K562 (cell line): Measurements from ENCODE around the gene CHCHD5. TPM values are rescaled to one million over a fixed set of nuclear protein-coding genes. Genes with fewer than 3 reads are reported as not detected.

Experiments
- ATAC-seq: fragments of 200-7000 bp; cut with Tn5 transposase; 3 replicates; pipeline ENCODE4 v1.9.1; 2020; ENCODE audit warnings: moderate library complexity
- BruUV-seq: library from RNA; stranded (reverse); fragments of 400-500 nt; replicated peaks from 2 replicates; lab custom pipeline; 2021; lab: Mats Ljungman, UMichigan
- CTCF ChIA-PET: fragments of 300-600 bp; formaldehyde crosslinking; extraction: SDS; loops from one replicate; lab custom pipeline; 2021; ENCODE audit warnings: low intra/inter-chr PET ratio; lab: Yijun Ruan, JAX
- POLR2A ChIA-PET: fragments of 300-600, 350-650 bp; sonication (Branson Sonifier 250); formaldehyde crosslinking; extraction: SDS; loops from one replicate; lab custom pipeline; 2021; ENCODE audit warnings: antibody characterized with exemption, inconsistent platforms; lab: Yijun Ruan, JAX
- DNase-seq, 4 experiments: peaks; one replicate each; pipeline versions ENCODE4 v3.0.0 to v3.0.0-alpha.2; 2011 to 2018; ENCODE audit warnings: low spot score in 3 of 4, mixed read lengths in 3 of 4; ENCODE audit errors: extremely low read depth in 1 of 4
- FAIRE-seq: peaks from 2 replicates; lab custom pipeline; 2011; peaks lifted over from hg19 to GRCh38; lab: Jason Lieb, UNC
- H2AFZ ChIP-seq: 2 replicates; pipeline ENCODE4 v1.6.0; 2011; ENCODE audit warnings: low read depth, low read length, control low read depth, inconsistent platforms
- H3K27ac ChIP-seq: fragments of 200-600 bp; 3 replicates; pipeline ENCODE4 v1.8.0; 2011; ENCODE audit warnings: low read depth, mild to moderate bottlenecking, control low read depth, inconsistent platforms, low read length, moderate library complexity, mixed read lengths; ENCODE audit errors: extremely low read depth
- H3K27me3 ChIP-seq, 2 experiments: fragments of 300-600 bp in 1 of 2; 2 replicates in 1 of 2; 3 replicates in 1 of 2; pipeline versions ENCODE4 v1.6.0 to v1.8.0; 2011; ENCODE audit warnings: inconsistent platforms in 2 of 2, low read length in 2 of 2, mild to moderate bottlenecking in 1 of 2, mixed read lengths in 1 of 2, moderate library complexity in 1 of 2; ENCODE audit not compliant: control insufficient read depth in 2 of 2, insufficient read depth in 2 of 2
- H3K36me3 ChIP-seq: fragments of 300-600 bp; 3 replicates; pipeline ENCODE4 v1.8.0; 2011; ENCODE audit warnings: mild to moderate bottlenecking, low read length, inconsistent platforms; ENCODE audit not compliant: control insufficient read depth, insufficient read depth
- H3K4me1 ChIP-seq, 2 experiments: fragments of 200-600 bp in 1 of 2; replicated peaks in 1 of 2; 2 replicates in 1 of 2; 3 replicates in 1 of 2; pipeline versions ENCODE4 v1.5.1 to v1.8.0; 2011; ENCODE audit warnings: inconsistent platforms in 2 of 2, low read length in 2 of 2, mild to moderate bottlenecking in 1 of 2, mixed read lengths in 1 of 2, moderate library complexity in 1 of 2; ENCODE audit not compliant: control insufficient read depth in 2 of 2, insufficient read depth in 2 of 2
- H3K4me2 ChIP-seq: 2 replicates; pipeline ENCODE4 v1.6.1; 2011; ENCODE audit warnings: low read length, control low read depth, inconsistent platforms, mixed read lengths; ENCODE audit not compliant: insufficient read depth
- H3K4me3 ChIP-seq: fragments of 200-600 bp; sonication (generic), shearing (Covaris generic); 2 replicates; pipeline ENCODE4 v1.5.1; 2016; ENCODE audit warnings: control low read depth, inconsistent platforms
- H3K79me2 ChIP-seq: fragments of 200-600 bp; 3 replicates; pipeline ENCODE4 v1.8.0; 2011; ENCODE audit warnings: low read length, inconsistent platforms; ENCODE audit not compliant: control insufficient read depth, insufficient read depth
- H3K9ac ChIP-seq, 2 experiments: 2 replicates each; pipeline versions ENCODE4 v1.6.0 to v1.6.1; 2011; ENCODE audit warnings: low read depth in 2 of 2, low read length in 2 of 2, control low read depth in 1 of 2, inconsistent platforms in 1 of 2, mild to moderate bottlenecking in 1 of 2, mixed read lengths in 1 of 2; ENCODE audit not compliant: insufficient read depth in 1 of 2
- H3K9me1 ChIP-seq: one replicate; pipeline ENCODE4 v1.6.0; 2011; ENCODE audit warnings: inconsistent platforms, mild to moderate bottlenecking, low read length, moderate library complexity; ENCODE audit not compliant: control insufficient read depth, insufficient read depth
- H3K9me3 ChIP-seq: replicated peaks from 2 replicates; pipeline ENCODE4 v1.5.1; 2011; ENCODE audit warnings: low read depth, low read length, inconsistent platforms; ENCODE audit not compliant: control insufficient read depth, insufficient read depth
- H4K20me1 ChIP-seq: replicated peaks from 2 replicates; pipeline ENCODE4 v1.6.1; 2011; ENCODE audit warnings: low read length, inconsistent platforms, mixed read lengths; ENCODE audit not compliant: control insufficient read depth, insufficient read depth
- DPF2 ChIP-seq: fragments of 450-650 bp; IDR thresholded peaks from 2 replicates; pipeline ENCODE4 v1.6.1; 2016
- FOXK2 ChIP-seq, 2 experiments: fragments of 450-650 bp; IDR thresholded peaks in 1 of 2; conservative IDR thresholded peaks in 1 of 2; 2 replicates each; pipeline ENCODE4 v1.6.1; 2016; ENCODE audit warnings: low read depth in 2 of 2, mild to moderate bottlenecking in 1 of 2
- GTF2E2 ChIP-seq: fragments of 200-800 bp; sonication (Bioruptor generic); IDR thresholded peaks from 2 replicates; pipeline ENCODE4 v1.6.1; 2016; ENCODE audit warnings: missing genetic modification characterization, missing compliant biosample characterization
- HNRNPH1 ChIP-seq: fragments of 200-400 bp; formaldehyde crosslinking; optimal IDR thresholded peaks from 2 replicates; pipeline ENCODE3; 2017; ENCODE audit warnings: low read depth, mild to moderate bottlenecking, low read length, moderate library complexity
- KHSRP ChIP-seq: fragments of 450-650 bp; IDR thresholded peaks from 2 replicates; pipeline ENCODE4 v1.6.1; 2017
- MTA2 ChIP-seq: fragments of 450-650 bp; IDR thresholded peaks from 2 replicates; pipeline ENCODE4 v1.6.1; 2016; ENCODE audit warnings: low read depth
- POLR2A ChIP-seq: fragments of 450-650 bp; conservative IDR thresholded peaks from 2 replicates; pipeline ENCODE4 v1.6.1; 2016
- SIN3B ChIP-seq: fragments of 450-650 bp; IDR thresholded peaks from 2 replicates; pipeline ENCODE4 v1.6.1; 2017; ENCODE audit warnings: low read depth, mild to moderate bottlenecking, moderate library complexity
- SMARCA4 ChIP-seq: fragments of 450-650 bp; IDR thresholded peaks from 2 replicates; pipeline ENCODE4 v1.6.1; 2016
- SMARCA5 ChIP-seq: fragments of 450-650 bp; IDR thresholded peaks from 2 replicates; pipeline ENCODE4 v1.6.1; 2016
- SMC3 ChIP-seq: conservative IDR thresholded peaks from 2 replicates; pipeline ENCODE4 v1.6.1; 2011; ENCODE audit warnings: low read depth, low read length, improper control_type of control experiment; ENCODE audit not compliant: insufficient read depth
- SOX6 ChIP-seq: fragments of 450-650 bp; IDR thresholded peaks from 2 replicates; pipeline ENCODE4 v1.6.1; 2014; ENCODE audit warnings: mild to moderate bottlenecking
- ZNF134 ChIP-seq: fragments of 250-450 bp; sonication (Bioruptor Pico); conservative IDR thresholded peaks from 2 replicates; pipeline ENCODE4 v1.4.0; 2020
- WGBS: fragments of 100-300 bp; shearing (Covaris generic); methylation state at CpG from one replicate; pipeline ENCODE4 v1.1.6; 2016; ENCODE audit warnings: low coverage, mixed read lengths; ENCODE audit not compliant: insufficient coverage; ENCODE audit errors: missing lambda C conversion rate; 5-methylcytosine and 5-hydroxymethylcytosine counted together
- in situ Hi-C: fragments of 300-500 bp; cut with MboI; formaldehyde crosslinking; loops from 4 replicates; pipeline ENCODE4 v1.15.0; 2018; ENCODE audit warnings: inconsistent platforms, mixed read lengths
- intact Hi-C: fragments of 100-400 bp; cut with micrococcal nuclease; formaldehyde crosslinking; loops from 2 replicates; pipeline ENCODE4 v1.14.2; 2022
- polyA plus RNA-seq, 8 experiments: library from polyadenylated mRNA; depleted of rRNA in 4 of 8; stranded (reverse) in 5 of 8; unstranded in 3 of 8; fragments of >200 nt; fragmentation: Nextera tagmentation in 2 of 8; fragmentation: Illumina TruSeq in 1 of 8; extraction: Ambion mirVana in 2 of 8; extraction: Trizol in 1 of 8; gene quantifications; 2 replicates each; pipeline versions ENCODE4 v1.2.1 to v1.2.3, GENCODE V29; 2011 to 2014; ENCODE audit warnings: inconsistent platforms in 1 of 8, missing spikeins in 1 of 8
- total RNA-seq, 7 experiments: library from RNA; depleted of rRNA in 6 of 7; stranded (reverse); fragments of >200 nt in 6 of 7; fragmentation: Illumina TruSeq in 2 of 7; extraction: Trizol in 2 of 7; gene quantifications; 2 replicates each; pipeline versions ENCODE4 v1.2.1 to v1.2.3, GENCODE V29; 2011 to 2021; ENCODE audit warnings: low replicate concordance in 1 of 7
- TF ChIP-seq, protein P1 (sequence below): fragments of 450-650 bp; IDR thresholded peaks from 2 replicates; pipeline ENCODE4 v1.6.1; 2018; ENCODE audit not compliant: partially characterized antibody
- TF ChIP-seq, protein P2 (sequence below): fragments of 200-800 bp; sonication (Bioruptor generic); IDR thresholded peaks from 2 replicates; pipeline ENCODE4 v1.6.1; 2017; ENCODE audit warnings: missing genetic modification characterization, missing compliant biosample characterization

The CHCHD5 gene
- total and polyA plus RNA-seq, 9 of the 15 experiments (the other 6 are each of a cell fraction or from before 2014, with no cell fraction given), result 7.4 to 79.3 (median 33.4) TPM

DNA sequence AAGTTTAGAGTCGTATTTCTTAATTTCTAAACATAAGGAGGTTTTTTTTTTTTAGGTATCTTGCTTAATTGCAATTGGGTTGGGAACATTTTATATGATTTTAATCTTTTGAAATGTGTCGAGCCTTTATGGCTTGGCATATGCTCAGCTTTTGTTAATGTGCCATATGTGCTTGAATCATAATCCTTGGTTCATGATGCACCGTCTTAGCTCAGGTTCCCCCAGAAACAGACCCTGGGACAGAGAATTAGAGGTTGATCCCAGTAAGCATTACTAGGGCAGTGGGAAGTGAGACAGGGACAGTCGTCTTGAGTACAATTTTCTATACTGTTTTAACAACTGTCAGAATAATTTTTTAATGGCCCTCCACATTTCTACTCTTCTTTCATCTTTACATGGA is 9.3 kb downstream of the CHCHD5 start (continued):
- TF ChIP-seq SMC3, result no peak
- no peak for TF ChIP-seq MTA2
- TF ChIP-seq FOXK2 (conservative IDR thresholded peaks at IDR 0.05 in 1 of 2, IDR thresholded peaks at IDR 0.05 in 1 of 2; ENCODE audit: low read depth in 2 of 2), result no peak
- TF ChIP-seq SIN3B, result no peak
- no peak for TF ChIP-seq HNRNPH1
- TF ChIP-seq SMARCA4, result no peak
- TF ChIP-seq SMARCA5, result no peak
- no peak for TF ChIP-seq POLR2A
- no peak for TF ChIP-seq ZNF134 (CRISPR knock-in tag)
- no peak for TF ChIP-seq SOX6

DNA sequence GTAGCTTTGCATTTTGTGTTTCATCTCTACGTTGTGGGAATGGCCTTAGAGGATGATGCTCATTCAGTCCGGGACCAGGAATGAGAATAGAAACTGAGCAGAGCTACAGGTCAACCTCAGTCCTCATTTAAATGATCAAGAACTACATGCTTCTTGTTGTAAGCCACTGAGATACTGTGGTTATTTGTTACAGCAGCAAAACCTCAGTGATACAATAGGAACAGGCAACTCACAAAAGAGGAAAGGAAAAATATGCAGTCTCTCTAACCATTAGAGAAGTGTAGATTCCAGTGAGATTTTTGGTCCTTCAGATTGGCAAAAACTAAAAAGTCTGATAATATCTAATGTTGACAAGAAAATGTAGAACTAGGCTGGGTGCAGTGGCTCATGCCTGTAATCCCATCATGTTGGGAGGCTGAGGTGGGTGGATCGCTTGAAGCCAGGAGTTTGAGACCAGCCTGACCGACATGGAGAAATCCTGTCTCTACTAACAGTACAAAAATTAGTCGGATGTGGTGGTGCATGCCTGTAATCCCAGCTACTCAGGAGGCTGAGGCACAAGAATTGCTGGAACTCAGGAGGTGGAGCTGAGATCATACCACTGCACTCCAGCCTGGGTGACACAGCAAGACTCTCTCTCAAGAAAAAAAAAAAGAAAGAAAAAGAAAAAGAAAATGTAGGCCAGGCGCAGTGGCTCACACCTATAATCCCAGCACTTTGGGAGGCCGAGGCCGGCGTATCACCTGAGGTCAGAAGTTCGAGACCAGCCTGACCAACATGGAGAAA is 13.3 kb downstream of the CHCHD5 start:
- Histone ChIP-seq H2AFZ (no peak overlapping the region), H3K27ac (no peak overlapping the region), H3K9me3 (no peaks in the 10 kb centered on the region), H3K79me2 (no peaks in the 10 kb centered on the region), H3K4me3 (no peak overlapping the region), H3K9me1 (no peaks in the 10 kb centered on the region), H3K27me3 (no peaks in the 10 kb centered on the region), H3K36me3 (no peaks in the 10 kb centered on the region), H3K4me2 (no peak overlapping the region), H3K4me1 (peaks cover 0 to 3% of the 10 kb centered on the region in 2 experiments; a peak in 2 of 5 replicates), H4K20me1 (no peaks in the 10 kb centered on the region), H3K9ac (no peak overlapping the region)
- DNase-seq (no peak), ATAC-seq (no peak), FAIRE-seq (no peak)
- BruUV-seq, result no TSS peak
- ChIA-PET CTCF (interaction anchor here (4.6 kb wide), 1 partner anchor 128 kb away, joined by 67 read pairs; no protein-coding TSS in a partner anchor), POLR2A (interaction anchor here (1.1 kb wide), 1 partner anchor 13 kb away, joined by 3 read pairs; the partner anchor contains the start of gene CHCHD5)
- WGBS, result 86% methylated on average over 9 of the region's 10 CpGs
- intact Hi-C loops (no loop called here), in situ Hi-C loops (no loop called here)
- TF ChIP-seq, protein P1, sequence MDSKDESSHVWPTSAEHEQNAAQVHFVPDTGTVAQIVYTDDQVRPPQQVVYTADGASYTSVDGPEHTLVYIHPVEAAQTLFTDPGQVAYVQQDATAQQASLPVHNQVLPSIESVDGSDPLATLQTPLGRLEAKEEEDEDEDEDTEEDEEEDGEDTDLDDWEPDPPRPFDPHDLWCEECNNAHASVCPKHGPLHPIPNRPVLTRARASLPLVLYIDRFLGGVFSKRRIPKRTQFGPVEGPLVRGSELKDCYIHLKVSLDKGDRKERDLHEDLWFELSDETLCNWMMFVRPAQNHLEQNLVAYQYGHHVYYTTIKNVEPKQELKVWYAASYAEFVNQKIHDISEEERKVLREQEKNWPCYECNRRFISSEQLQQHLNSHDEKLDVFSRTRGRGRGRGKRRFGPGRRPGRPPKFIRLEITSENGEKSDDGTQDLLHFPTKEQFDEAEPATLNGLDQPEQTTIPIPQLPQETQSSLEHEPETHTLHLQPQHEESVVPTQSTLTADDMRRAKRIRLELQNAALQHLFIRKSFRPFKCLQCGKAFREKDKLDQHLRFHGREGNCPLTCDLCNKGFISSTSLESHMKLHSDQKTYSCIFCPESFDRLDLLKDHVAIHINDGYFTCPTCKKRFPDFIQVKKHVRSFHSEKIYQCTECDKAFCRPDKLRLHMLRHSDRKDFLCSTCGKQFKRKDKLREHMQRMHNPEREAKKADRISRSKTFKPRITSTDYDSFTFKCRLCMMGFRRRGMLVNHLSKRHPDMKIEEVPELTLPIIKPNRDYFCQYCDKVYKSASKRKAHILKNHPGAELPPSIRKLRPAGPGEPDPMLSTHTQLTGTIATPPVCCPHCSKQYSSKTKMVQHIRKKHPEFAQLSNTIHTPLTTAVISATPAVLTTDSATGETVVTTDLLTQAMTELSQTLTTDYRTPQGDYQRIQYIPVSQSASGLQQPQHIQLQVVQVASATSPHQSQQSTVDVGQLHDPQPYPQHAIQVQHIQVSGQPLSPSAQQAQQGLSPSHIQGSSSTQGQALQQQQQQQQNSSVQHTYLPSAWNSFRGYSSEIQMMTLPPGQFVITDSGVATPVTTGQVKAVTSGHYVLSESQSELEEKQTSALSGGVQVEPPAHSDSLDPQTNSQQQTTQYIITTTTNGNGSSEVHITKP, result peak; percentile 86
- TF ChIP-seq GTF2E2 (tag) (no peak), KHSRP (no peak), DPF2 (0 out of 2 replicates have a peak, but pooled peaks have one; percentile 13)
- TF ChIP-seq, protein P2, sequence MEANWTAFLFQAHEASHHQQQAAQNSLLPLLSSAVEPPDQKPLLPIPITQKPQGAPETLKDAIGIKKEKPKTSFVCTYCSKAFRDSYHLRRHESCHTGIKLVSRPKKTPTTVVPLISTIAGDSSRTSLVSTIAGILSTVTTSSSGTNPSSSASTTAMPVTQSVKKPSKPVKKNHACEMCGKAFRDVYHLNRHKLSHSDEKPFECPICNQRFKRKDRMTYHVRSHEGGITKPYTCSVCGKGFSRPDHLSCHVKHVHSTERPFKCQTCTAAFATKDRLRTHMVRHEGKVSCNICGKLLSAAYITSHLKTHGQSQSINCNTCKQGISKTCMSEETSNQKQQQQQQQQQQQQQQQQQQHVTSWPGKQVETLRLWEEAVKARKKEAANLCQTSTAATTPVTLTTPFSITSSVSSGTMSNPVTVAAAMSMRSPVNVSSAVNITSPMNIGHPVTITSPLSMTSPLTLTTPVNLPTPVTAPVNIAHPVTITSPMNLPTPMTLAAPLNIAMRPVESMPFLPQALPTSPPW (CRISPR knock-in tag), result no peak
